Measurements from ENCODE around the gene SLC22A7.

Gene SLC22A7

GRCh38 chr6:43267619-43268354 lies 30.3 kb upstream of the SLC22A7 start:
- no peak for DNase-seq

- no peak for DNase-seq
Measured at GRCh38 chr6:43268355-43268700, 29.7 kb upstream of the SLC22A7 start.

- DNase-seq, result no peak
Measured at GRCh38 chr6:43268782-43269272, 29.2 kb upstream of the SLC22A7 start.

- DNase-seq, result peak; percentile 60 to 62
Measured at GRCh38 chr6:43269273-43270007, 28.6 kb upstream of the SLC22A7 start.

GRCh38 chr6:43271103-43271815 lies 26.8 kb upstream of the SLC22A7 start:
- DNase-seq, result no peak

GRCh38 chr6:43271944-43272343 lies 26.1 kb upstream of the SLC22A7 start:
- DNase-seq, result no peak

- DNase-seq, result no peak
Measured at GRCh38 chr6:43273707-43274106, 24.4 kb upstream of the SLC22A7 start.

- DNase-seq, result no peak
Measured at GRCh38 chr6:43274127-43274915, 23.7 kb upstream of the SLC22A7 start.

- DNase-seq, result peak; percentile 40 to 50
Measured at GRCh38 chr6:43274916-43275597, 23.0 kb upstream of the SLC22A7 start.

DNA sequence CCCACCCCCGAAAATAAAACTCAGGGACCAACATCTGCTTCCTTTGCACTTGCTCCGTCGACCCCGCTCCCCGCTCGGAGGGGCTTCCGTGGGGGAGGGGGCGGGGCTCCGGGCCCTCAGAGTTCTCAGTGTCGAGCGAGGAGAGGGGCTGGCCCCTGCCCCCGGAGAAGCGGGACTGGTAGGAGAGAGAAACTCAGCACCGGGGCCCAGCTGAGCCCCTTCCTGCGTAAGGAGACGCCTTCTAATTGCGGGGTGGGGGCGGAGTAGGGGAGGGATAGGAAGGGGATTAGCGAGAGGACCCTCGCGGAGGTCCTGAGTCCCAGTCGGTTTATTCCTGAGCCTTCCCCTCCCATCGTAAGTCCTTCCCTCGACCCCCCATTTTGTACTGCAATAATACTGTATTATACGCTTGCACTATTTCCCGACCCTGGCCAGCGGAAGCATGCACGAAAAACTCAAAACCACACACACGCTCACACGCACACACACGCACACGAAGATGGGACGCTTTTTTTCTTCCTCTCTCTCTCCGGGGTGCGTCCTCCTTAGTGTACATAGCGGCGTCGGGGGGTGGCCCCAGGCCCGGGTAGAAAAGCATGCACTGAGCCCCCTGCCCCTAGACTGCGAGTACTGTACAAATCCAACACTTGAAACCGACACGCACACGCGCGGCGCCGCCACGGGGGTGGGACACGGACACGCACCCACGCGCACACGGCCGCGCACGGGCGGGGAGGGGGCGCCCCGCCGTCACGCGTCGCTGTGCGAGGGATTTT lies 22.1 kb upstream of the SLC22A7 start:
- DNase-seq, result peak in 1 of 2 donors; percentile 35

DNA sequence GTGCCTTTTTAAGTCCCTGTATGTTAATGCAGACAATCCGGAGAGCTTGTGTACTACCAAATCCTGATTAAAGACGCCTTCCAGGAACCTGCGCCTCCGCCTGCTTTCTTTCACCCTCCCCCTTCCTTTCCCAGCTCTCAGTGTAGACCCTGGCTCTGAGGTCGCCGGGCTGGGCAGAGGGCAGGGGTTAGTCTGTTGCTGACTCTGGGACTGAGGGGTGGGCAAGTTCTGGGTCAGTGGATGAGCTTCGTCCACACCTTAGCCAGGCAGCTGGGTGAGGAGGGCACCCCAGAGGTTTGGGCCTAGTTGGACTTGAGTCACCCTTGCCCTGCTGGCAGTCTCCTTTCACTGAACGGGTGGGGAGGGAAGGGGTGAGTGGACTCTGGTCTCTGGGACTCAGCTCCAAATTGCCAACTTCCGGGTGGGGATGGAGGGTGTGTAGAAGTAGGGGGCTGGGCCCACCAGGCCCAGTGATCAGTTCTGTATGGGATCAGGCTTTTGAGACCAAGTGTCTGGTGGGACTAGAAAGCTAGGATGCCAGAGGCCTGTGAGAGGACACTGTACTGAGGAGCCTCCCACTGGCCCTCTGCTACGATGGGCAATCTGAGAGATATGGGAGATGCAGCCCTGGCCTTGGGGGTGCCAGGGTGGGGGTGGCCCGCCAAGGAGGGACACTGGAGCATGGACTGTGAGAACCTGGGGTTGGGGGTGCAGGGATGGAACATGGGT lies 21.3 kb upstream of the SLC22A7 start:
- no peak for DNase-seq

GRCh38 chr6:43277306-43277642 lies 20.8 kb upstream of the SLC22A7 start:
- no peak for DNase-seq

- no peak for DNase-seq
Measured at GRCh38 chr6:43277643-43278523, 20.2 kb upstream of the SLC22A7 start.

- no peak for DNase-seq
Measured at GRCh38 chr6:43278524-43279078, 19.5 kb upstream of the SLC22A7 start.

DNA sequence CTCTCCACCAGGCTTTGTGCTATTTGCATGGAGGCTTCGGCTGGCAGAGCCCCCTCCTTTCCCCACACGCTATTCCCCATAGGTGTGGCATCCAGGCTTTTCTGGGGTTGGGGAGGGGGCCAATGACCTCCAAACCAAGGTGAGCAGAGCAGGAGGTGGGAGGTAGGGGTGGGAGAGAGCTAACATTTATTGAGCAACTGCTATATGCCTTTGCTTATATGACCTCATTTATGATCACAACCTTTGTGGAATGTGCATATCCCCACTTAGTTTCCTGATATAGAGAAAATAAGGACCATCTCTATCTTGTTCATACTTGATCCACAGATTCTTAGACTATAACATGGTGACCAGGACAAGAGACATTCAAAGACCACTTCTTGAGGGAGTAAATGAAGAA lies 17.8 kb upstream of the SLC22A7 start:
- DNase-seq, result no peak

DNA sequence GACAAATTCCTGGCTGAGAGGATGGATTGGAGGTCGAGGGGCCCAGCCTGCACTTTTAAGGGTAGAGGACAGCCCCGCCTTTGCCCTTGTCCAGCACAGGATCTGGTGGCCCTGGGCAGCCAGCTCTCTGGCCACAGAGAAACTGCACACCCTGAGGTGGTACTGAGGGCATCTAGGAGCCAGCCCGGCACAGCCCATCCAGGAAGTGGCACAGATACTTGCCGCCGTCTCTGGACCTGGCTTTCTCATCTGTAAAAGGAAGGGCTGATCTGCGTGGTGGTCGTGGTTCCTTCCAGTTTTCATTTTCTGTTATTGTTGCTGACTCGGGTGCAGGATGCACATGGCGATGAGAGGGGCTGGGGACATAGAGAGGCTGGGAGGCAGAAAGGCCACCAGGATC lies 16.0 kb upstream of the SLC22A7 start:
- DNase-seq, result no peak

DNA sequence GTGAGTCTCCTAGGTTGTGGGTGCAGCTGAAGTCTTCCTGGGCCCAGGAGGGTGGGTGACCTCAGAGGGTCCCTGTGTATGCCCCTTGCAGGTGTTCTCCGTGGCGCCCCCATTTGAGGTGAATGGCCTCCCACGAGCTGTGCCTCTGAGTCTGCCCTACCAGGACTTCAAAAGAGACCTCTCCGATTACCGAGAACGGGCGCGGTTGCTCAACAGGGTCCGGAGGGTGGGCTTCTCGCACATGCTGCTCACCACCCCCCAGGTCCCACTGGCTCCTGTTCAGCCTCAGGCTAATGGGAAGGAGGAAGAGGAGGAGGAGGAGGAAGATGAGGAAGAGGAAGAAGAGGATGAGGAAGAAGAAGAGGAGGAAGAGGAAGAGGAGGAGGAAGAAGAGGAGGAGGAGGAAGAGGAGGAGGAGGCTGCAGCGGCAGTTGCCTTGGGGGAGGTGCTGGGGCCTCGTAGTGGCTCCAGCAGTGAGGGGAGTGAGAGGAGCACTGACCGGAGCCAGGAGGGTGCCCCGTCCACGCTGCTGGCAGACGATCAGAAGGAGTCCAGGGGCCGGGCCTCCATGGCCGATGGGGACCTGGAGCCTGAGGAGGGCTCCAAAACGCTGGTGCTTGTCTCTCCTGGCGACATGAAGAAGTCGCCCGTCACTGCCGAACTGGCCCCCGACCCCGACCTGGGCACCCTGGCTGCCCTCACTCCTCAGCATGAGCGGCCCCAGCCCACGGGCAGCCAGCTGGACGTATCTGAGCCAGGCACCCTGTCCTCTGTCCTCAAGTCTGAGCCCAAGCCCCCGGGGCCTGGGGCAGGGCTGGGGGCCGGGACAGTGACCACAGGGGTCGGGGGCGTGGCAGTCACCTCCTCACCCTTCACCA lies 15.2 kb upstream of the SLC22A7 start:
- no peak for DNase-seq

DNA sequence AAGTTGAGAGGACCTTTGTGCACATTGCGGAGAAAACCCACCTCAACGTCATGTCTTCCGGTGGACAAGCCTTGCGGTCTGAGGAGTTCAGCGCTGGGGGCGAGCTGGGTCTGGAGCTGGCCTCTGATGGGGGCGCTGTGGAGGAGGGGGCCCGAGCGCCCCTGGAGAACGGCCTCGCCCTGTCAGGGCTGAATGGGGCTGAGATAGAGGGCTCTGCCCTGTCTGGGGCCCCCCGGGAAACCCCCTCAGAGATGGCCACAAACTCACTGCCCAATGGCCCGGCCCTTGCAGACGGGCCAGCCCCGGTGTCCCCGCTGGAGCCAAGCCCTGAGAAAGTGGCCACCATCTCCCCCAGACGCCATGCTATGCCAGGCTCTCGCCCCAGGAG lies 14.6 kb upstream of the SLC22A7 start:
- no peak for DNase-seq

DNA sequence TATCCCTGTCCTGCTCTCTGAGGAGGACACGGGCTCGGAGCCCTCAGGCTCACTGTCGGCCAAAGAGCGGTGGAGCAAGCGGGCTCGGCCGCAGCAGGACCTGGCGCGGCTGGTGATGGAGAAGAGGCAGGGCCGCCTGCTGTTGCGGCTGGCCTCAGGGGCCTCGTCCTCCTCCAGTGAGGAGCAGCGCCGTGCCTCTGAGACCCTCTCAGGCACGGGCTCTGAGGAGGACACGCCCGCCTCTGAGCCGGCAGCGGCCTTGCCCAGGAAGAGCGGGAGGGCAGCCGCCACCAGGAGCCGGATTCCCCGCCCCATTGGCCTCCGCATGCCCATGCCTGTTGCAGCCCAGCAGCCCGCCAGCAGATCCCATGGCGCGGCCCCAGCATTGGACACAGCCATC lies 14.2 kb upstream of the SLC22A7 start:
- no peak for DNase-seq

All from stimulated activated CD4-positive, alpha-beta T cell treated with anti-CD3 and anti-CD28 coated beads, Interleukin-2, amount 100 ng/mL, for 24 hours (primary cell).